Measurements from ENCODE around the gene SRRD.

Gene SRRD

DNA sequence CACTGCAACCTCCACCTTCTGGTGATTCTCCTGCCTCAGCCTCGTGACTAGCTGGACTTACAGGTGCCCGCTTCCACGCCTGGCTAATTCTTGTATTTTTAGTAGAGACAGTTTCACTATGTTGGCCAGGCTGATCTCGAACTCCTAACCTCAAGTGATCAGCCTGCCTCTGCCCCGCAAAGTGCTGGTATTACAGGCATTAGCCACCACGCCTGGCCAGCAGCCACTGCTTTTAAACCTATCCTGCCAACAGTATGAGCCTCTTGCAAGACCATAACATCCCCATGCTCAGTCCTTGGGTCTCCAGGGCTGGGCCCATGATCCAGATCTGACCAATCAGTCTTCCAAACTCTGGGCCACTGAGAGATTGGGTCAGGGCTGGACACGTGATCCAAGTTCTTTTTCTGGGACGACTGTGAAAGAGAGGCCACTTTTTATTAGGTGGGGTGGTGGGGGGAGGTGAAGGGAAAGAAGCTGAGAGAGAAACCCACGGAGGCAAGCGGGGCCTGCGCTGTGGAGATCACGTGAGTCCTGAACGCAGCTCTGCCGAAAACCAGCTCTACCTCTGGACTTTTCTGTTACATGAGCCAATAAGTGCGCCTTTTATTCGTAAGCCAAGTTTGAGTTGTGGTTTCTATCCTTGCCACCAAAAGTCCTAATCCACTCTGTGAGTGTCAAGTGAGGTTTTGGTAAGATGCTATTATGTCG is 36.7 kb upstream of the SRRD start:
- TF ChIP-seq, protein P1, sequence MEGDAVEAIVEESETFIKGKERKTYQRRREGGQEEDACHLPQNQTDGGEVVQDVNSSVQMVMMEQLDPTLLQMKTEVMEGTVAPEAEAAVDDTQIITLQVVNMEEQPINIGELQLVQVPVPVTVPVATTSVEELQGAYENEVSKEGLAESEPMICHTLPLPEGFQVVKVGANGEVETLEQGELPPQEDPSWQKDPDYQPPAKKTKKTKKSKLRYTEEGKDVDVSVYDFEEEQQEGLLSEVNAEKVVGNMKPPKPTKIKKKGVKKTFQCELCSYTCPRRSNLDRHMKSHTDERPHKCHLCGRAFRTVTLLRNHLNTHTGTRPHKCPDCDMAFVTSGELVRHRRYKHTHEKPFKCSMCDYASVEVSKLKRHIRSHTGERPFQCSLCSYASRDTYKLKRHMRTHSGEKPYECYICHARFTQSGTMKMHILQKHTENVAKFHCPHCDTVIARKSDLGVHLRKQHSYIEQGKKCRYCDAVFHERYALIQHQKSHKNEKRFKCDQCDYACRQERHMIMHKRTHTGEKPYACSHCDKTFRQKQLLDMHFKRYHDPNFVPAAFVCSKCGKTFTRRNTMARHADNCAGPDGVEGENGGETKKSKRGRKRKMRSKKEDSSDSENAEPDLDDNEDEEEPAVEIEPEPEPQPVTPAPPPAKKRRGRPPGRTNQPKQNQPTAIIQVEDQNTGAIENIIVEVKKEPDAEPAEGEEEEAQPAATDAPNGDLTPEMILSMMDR (IDR thresholded peaks at IDR 0.05; ENCODE audit: insufficient read depth, low read length, missing control alignments) = no peak
- H3K4me3 ChIP-seq (ENCODE audit: low read depth, low read length) = no peak overlapping the region
- DNase-seq (ENCODE audit: low read depth, low spot score) = no peak
- ChIA-PET CTCF (interaction anchor here (0.8 to 10.2 kb wide), 4 partner anchors 11 to 81 kb away, joined by 3 to 86 read pairs (median 16); no protein-coding TSS in a partner anchor), POLR2A (no interaction called here)

DNA sequence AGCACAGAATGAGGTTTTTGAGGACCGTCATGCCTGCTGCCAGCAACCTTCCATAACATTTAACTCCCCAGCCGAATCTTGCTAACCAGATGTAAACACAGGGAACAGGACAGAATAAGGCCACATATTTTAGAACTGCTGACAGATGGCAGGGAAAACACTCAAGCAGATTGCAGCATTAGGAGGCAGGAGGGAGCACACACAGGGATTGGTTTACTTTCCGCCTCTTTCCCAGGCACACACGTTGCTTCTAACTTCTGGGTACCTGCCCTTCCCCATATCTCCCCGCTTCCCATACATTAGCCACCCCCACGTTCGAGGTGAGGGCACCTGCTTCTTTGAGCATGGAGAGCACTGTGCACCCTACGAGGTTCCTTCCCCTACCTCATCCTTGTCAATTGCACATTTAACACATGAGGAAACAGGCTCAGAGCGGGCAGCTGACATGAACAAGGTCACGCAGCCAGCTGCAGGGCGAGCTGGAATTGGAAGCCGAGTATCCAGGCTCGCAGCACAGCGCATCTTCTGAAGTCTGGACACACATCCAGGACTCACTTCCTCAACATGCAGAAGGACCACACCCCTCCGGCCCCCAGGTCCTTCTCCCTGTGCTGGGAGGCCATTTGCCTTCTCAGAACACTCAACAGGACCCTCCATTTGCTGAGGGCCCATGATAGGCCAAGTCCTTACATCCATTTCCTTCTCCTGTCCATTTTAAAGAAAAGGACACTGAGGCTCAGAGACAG is 35.9 kb upstream of the SRRD start:
- ChIA-PET CTCF (interaction anchor here (1.1 to 10.2 kb wide), 4 partner anchors 9 to 82 kb away, joined by 4 to 86 read pairs (median 17); no protein-coding TSS in a partner anchor), POLR2A (no interaction called here)
- DNase-seq (ENCODE audit: low read depth, low spot score) = no peak
- no peak overlapping the region for H3K4me3 ChIP-seq (ENCODE audit: low read depth, low read length)
- TF ChIP-seq, protein P1 (IDR thresholded peaks at IDR 0.05; ENCODE audit: insufficient read depth, low read length, missing control alignments) = no peak

DNA sequence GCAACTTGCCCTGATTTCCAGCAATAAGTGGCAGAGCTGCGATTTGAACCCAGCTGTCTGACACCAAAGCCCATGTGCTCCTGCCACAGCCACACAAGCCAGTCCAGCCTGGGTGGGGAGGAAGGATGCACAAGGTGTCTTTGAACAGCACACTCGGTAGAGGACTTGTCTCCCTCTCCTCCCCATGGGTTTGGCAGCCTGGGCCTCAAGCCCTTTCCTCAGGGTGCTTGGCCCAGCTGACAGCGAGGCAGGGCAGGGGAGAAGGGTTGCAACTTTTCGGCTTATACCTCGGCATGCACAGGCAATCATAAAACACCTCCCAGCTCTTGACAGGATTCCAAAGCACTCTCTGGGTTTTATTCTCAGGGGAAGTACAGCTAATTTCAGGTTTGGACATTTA is 35.3 kb upstream of the SRRD start:
- CTCF ChIA-PET = interaction anchor here (0.7 to 10.2 kb wide), 5 partner anchors 9 to 82 kb away, joined by 3 to 86 read pairs (median 4); no protein-coding TSS in a partner anchor
- TF ChIP-seq, protein P1 (IDR thresholded peaks at IDR 0.05; ENCODE audit: insufficient read depth, low read length, missing control alignments) = no peak
- no peak for DNase-seq (ENCODE audit: low read depth, low spot score)
- POLR2A ChIA-PET = no interaction called here
- no peak overlapping the region for H3K4me3 ChIP-seq (ENCODE audit: low read depth, low read length)

DNA sequence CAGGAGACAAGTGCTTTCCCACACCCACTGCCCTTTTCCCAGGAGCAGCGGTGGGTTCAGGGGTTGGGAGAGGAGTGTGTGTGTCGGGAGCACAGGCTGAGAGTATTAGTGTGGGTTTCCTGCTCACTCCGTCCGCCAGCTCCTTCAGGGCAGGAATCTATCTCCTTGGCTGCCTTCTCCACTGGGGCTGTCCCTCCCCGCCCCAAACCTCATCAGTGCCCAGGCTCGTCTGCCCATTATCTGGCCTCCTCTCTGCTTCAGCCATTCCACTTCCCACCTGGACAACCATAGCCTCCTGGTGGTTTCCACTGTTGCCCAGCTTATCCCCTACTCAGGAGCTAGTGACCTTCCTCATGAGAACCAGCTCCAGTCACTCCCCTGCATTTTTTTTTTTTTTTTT is 34.7 kb upstream of the SRRD start:
- no peak for DNase-seq (ENCODE audit: low read depth, low spot score)
- ChIA-PET POLR2A (no interaction called here), CTCF (interaction anchor here (0.7 to 10.2 kb wide), 5 partner anchors 8 to 83 kb away, joined by 3 to 86 read pairs (median 4); no protein-coding TSS in a partner anchor)
- no peak overlapping the region for H3K4me3 ChIP-seq (ENCODE audit: low read depth, low read length)
- TF ChIP-seq, protein P1 (IDR thresholded peaks at IDR 0.05; ENCODE audit: insufficient read depth, low read length, missing control alignments) = no peak

DNA sequence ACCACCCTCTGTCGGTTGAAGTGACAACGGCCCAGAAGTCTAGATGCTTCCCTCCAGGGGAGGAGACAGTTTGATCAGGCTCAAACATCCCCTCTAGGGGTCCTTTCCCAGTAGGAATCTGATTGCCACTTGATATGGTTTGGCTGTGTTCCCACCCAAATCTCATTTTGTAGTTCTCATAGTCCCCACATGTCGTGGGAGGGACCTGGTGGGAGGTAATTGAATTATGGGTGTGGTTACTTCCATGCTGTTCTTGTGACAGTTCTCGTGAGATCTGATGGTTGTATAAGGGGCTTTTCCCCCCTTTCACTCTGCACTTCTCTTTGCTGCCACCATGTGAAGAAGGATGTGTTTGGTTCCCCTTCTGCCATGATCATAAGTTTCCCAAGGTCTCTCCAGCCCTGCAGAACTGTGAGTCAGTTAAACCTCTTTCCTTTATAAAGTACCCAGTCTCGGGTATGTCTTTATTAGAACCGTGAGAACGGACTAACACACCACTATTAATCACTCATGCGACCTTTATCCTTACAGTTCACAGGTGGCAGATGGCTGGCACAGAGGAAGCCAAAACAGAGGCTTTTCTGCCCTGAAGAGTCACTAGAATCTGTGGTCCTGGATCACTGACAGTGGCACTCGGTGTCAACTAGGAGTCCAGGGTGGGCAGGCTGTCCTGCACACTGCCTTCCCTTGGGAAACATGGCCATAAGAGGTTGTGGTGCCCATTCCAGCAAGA is 33.1 kb upstream of the SRRD start:
- ChIA-PET CTCF (interaction anchor here (3.5 to 10.2 kb wide), 2 partner anchors 11 kb away, joined by 39 to 86 read pairs; no protein-coding TSS in a partner anchor), POLR2A (no interaction called here)

More for the DNA sequence above, 33.1 kb upstream of the SRRD start:
- DNase-seq (ENCODE audit: low read depth, low spot score) = no peak
- no peak overlapping the region for H3K4me3 ChIP-seq (ENCODE audit: low read depth, low read length)
- TF ChIP-seq, protein P1 (IDR thresholded peaks at IDR 0.05; ENCODE audit: insufficient read depth, low read length, missing control alignments) = no peak

All from AG04449 (cell line).